K562 (cell line): Measurements from ENCODE around the gene MSTO1. TPM values are rescaled to one million over a fixed set of nuclear protein-coding genes. Genes with fewer than 3 reads are reported as not detected.

Source experiments
- ATAC-seq: fragments of 200-7000 bp; cut with Tn5 transposase; 3 replicates; pipeline ENCODE4 v1.9.1; 2020; ENCODE audit warnings: moderate library complexity
- BruUV-seq: library from RNA; stranded (reverse); fragments of 400-500 nt; replicated peaks from 2 replicates; lab custom pipeline; 2021; lab: Mats Ljungman, UMichigan
- CTCF ChIA-PET: fragments of 300-600 bp; formaldehyde crosslinking; extraction: SDS; loops from one replicate; lab custom pipeline; 2021; ENCODE audit warnings: low intra/inter-chr PET ratio; lab: Yijun Ruan, JAX
- POLR2A ChIA-PET: fragments of 300-600, 350-650 bp; sonication (Branson Sonifier 250); formaldehyde crosslinking; extraction: SDS; loops from one replicate; lab custom pipeline; 2021; ENCODE audit warnings: antibody characterized with exemption, inconsistent platforms; lab: Yijun Ruan, JAX
- DNase-seq, 4 experiments: peaks; one replicate each; pipeline versions ENCODE4 v3.0.0 to v3.0.0-alpha.2; 2011 to 2018; ENCODE audit warnings: low spot score in 3 of 4, mixed read lengths in 3 of 4; ENCODE audit errors: extremely low read depth in 1 of 4
- FAIRE-seq: peaks from 2 replicates; lab custom pipeline; 2011; peaks lifted over from hg19 to GRCh38; lab: Jason Lieb, UNC
- H2AFZ ChIP-seq: 2 replicates; pipeline ENCODE4 v1.6.0; 2011; ENCODE audit warnings: low read depth, low read length, control low read depth, inconsistent platforms
- H3K27ac ChIP-seq: fragments of 200-600 bp; 3 replicates; pipeline ENCODE4 v1.8.0; 2011; ENCODE audit warnings: low read depth, mild to moderate bottlenecking, control low read depth, inconsistent platforms, low read length, moderate library complexity, mixed read lengths; ENCODE audit errors: extremely low read depth
- H3K27me3 ChIP-seq, 2 experiments: fragments of 300-600 bp in 1 of 2; 2 replicates in 1 of 2; 3 replicates in 1 of 2; pipeline versions ENCODE4 v1.6.0 to v1.8.0; 2011; ENCODE audit warnings: inconsistent platforms in 2 of 2, low read length in 2 of 2, mild to moderate bottlenecking in 1 of 2, mixed read lengths in 1 of 2, moderate library complexity in 1 of 2; ENCODE audit not compliant: control insufficient read depth in 2 of 2, insufficient read depth in 2 of 2
- H3K36me3 ChIP-seq: fragments of 300-600 bp; 3 replicates; pipeline ENCODE4 v1.8.0; 2011; ENCODE audit warnings: mild to moderate bottlenecking, low read length, inconsistent platforms; ENCODE audit not compliant: control insufficient read depth, insufficient read depth
- H3K4me1 ChIP-seq, 2 experiments: fragments of 200-600 bp in 1 of 2; replicated peaks in 1 of 2; 2 replicates in 1 of 2; 3 replicates in 1 of 2; pipeline versions ENCODE4 v1.5.1 to v1.8.0; 2011; ENCODE audit warnings: inconsistent platforms in 2 of 2, low read length in 2 of 2, mild to moderate bottlenecking in 1 of 2, mixed read lengths in 1 of 2, moderate library complexity in 1 of 2; ENCODE audit not compliant: control insufficient read depth in 2 of 2, insufficient read depth in 2 of 2
- H3K4me2 ChIP-seq: 2 replicates; pipeline ENCODE4 v1.6.1; 2011; ENCODE audit warnings: low read length, control low read depth, inconsistent platforms, mixed read lengths; ENCODE audit not compliant: insufficient read depth
- H3K4me3 ChIP-seq: fragments of 200-600 bp; sonication (generic), shearing (Covaris generic); 2 replicates; pipeline ENCODE4 v1.5.1; 2016; ENCODE audit warnings: control low read depth, inconsistent platforms
- H3K79me2 ChIP-seq: fragments of 200-600 bp; 3 replicates; pipeline ENCODE4 v1.8.0; 2011; ENCODE audit warnings: low read length, inconsistent platforms; ENCODE audit not compliant: control insufficient read depth, insufficient read depth
- H3K9ac ChIP-seq, 2 experiments: 2 replicates each; pipeline versions ENCODE4 v1.6.0 to v1.6.1; 2011; ENCODE audit warnings: low read depth in 2 of 2, low read length in 2 of 2, control low read depth in 1 of 2, inconsistent platforms in 1 of 2, mild to moderate bottlenecking in 1 of 2, mixed read lengths in 1 of 2; ENCODE audit not compliant: insufficient read depth in 1 of 2
- H3K9me1 ChIP-seq: one replicate; pipeline ENCODE4 v1.6.0; 2011; ENCODE audit warnings: inconsistent platforms, mild to moderate bottlenecking, low read length, moderate library complexity; ENCODE audit not compliant: control insufficient read depth, insufficient read depth
- H3K9me3 ChIP-seq: replicated peaks from 2 replicates; pipeline ENCODE4 v1.5.1; 2011; ENCODE audit warnings: low read depth, low read length, inconsistent platforms; ENCODE audit not compliant: control insufficient read depth, insufficient read depth
- H4K20me1 ChIP-seq: replicated peaks from 2 replicates; pipeline ENCODE4 v1.6.1; 2011; ENCODE audit warnings: low read length, inconsistent platforms, mixed read lengths; ENCODE audit not compliant: control insufficient read depth, insufficient read depth
- DACH1 ChIP-seq: fragments of 450-650 bp; IDR thresholded peaks from 2 replicates; pipeline ENCODE4 v1.6.1; 2018; ENCODE audit not compliant: partially characterized antibody
- E2F1 ChIP-seq: sonication (generic); formaldehyde crosslinking; IDR thresholded peaks from 2 replicates; pipeline ENCODE4 v1.8.1; 2023; ENCODE audit warnings: mild to moderate bottlenecking, missing genetic modification reagents, moderate library complexity
- HMG20B ChIP-seq: fragments of 250-450 bp; sonication (Bioruptor Pico); IDR thresholded peaks from 2 replicates; pipeline ENCODE4 v1.5.0; 2021; ENCODE audit warnings: mild to moderate bottlenecking
- NFE2 ChIP-seq: IDR thresholded peaks from 2 replicates; pipeline ENCODE4 v1.6.1; 2014; ENCODE audit warnings: antibody characterized with exemption, low read depth
- RHOXF2B ChIP-seq: fragments of 250-450 bp; sonication (Bioruptor Pico); conservative IDR thresholded peaks from 2 replicates; pipeline ENCODE4 v1.5.1; 2021
- SMARCC2 ChIP-seq: fragments of 450-650 bp; IDR thresholded peaks from 2 replicates; pipeline ENCODE4 v1.6.1; 2017; ENCODE audit warnings: antibody characterized with exemption, moderate library complexity, mild to moderate bottlenecking, low read depth
- SP1 ChIP-seq: sonication (generic); formaldehyde crosslinking; IDR thresholded peaks from 2 replicates; pipeline ENCODE4 v1.8.1; 2022; ENCODE audit warnings: mild to moderate bottlenecking, missing genetic modification reagents
- ZBTB8A ChIP-seq: fragments of 450-650 bp; IDR thresholded peaks from 2 replicates; pipeline ENCODE4 v1.6.1; 2018; ENCODE audit warnings: mild to moderate bottlenecking, moderate library complexity; ENCODE audit not compliant: partially characterized antibody
- ZNF277 ChIP-seq: fragments of 250-450 bp; sonication (Bioruptor Pico); IDR thresholded peaks from 2 replicates; pipeline ENCODE4 v1.8.0; 2022; ENCODE audit warnings: inconsistent platforms, mild to moderate bottlenecking, moderate library complexity, borderline replicate concordance
- ZNF445 ChIP-seq: fragments of 250-450 bp; sonication (Bioruptor Pico); IDR thresholded peaks from 2 replicates; pipeline ENCODE4 v1.4.0; 2020; ENCODE audit warnings: low read depth, mild to moderate bottlenecking, moderate library complexity
- ZNF830 ChIP-seq: fragments of 250-450 bp; sonication (Bioruptor Pico); IDR thresholded peaks from 2 replicates; pipeline ENCODE4 v1.5.0; 2021; ENCODE audit warnings: mild to moderate bottlenecking
- WGBS: fragments of 100-300 bp; shearing (Covaris generic); methylation state at CpG from one replicate; pipeline ENCODE4 v1.1.6; 2016; ENCODE audit warnings: low coverage, mixed read lengths; ENCODE audit not compliant: insufficient coverage; ENCODE audit errors: missing lambda C conversion rate; 5-methylcytosine and 5-hydroxymethylcytosine counted together
- in situ Hi-C: fragments of 300-500 bp; cut with MboI; formaldehyde crosslinking; loops from 4 replicates; pipeline ENCODE4 v1.15.0; 2018; ENCODE audit warnings: inconsistent platforms, mixed read lengths
- intact Hi-C: fragments of 100-400 bp; cut with micrococcal nuclease; formaldehyde crosslinking; loops from 2 replicates; pipeline ENCODE4 v1.14.2; 2022
- polyA plus RNA-seq, 8 experiments: library from polyadenylated mRNA; depleted of rRNA in 4 of 8; stranded (reverse) in 5 of 8; unstranded in 3 of 8; fragments of >200 nt; fragmentation: Nextera tagmentation in 2 of 8; fragmentation: Illumina TruSeq in 1 of 8; extraction: Ambion mirVana in 2 of 8; extraction: Trizol in 1 of 8; gene quantifications; 2 replicates each; pipeline versions ENCODE4 v1.2.1 to v1.2.3, GENCODE V29; 2011 to 2014; ENCODE audit warnings: inconsistent platforms in 1 of 8, missing spikeins in 1 of 8
- total RNA-seq, 7 experiments: library from RNA; depleted of rRNA in 6 of 7; stranded (reverse); fragments of >200 nt in 6 of 7; fragmentation: Illumina TruSeq in 2 of 7; extraction: Trizol in 2 of 7; gene quantifications; 2 replicates each; pipeline versions ENCODE4 v1.2.1 to v1.2.3, GENCODE V29; 2011 to 2021; ENCODE audit warnings: low replicate concordance in 1 of 7
- TF ChIP-seq, protein P1 (sequence below): sonication (generic); formaldehyde crosslinking; IDR thresholded peaks from 2 replicates; pipeline ENCODE4 v1.8.0; 2022; ENCODE audit warnings: missing genetic modification reagents, mild to moderate bottlenecking, borderline replicate concordance

The MSTO1 gene
- total and polyA plus RNA-seq, 9 of the 15 experiments (the other 6 are each of a cell fraction or from before 2014, with no cell fraction given), result 18.8 to 71.1 (median 47.3) TPM

DNA sequence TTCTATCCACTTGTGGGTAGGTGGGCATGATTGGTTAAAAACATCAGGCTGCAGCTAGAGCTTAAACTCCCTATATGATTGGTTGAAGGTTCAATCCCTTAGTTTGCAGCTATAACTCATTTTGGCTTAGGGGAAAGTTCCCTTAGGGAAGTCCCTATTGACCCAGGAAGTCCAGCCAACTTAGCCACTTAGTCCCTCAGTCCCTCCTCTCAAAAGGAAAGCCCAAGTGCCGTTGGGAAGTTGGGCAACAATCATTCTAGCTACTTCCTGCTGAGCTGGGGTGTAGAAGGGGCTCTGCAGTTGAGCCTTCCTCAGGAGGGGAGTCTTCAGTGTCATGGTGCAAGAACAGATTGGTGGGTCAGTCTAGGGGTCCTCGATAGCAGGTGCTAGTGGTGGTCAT is 12.2 kb downstream of the MSTO1 start (continued):
- no peak for TF ChIP-seq ZNF277 (CRISPR knock-in tag)
- no peak for TF ChIP-seq ZNF830 (CRISPR knock-in tag)
- no peak for TF ChIP-seq DACH1
- no peak for TF ChIP-seq SP1 (CRISPR knock-in tag)
- TF ChIP-seq NFE2, result no peak
- TF ChIP-seq RHOXF2B (CRISPR knock-in tag), result no peak
- TF ChIP-seq, protein P1, sequence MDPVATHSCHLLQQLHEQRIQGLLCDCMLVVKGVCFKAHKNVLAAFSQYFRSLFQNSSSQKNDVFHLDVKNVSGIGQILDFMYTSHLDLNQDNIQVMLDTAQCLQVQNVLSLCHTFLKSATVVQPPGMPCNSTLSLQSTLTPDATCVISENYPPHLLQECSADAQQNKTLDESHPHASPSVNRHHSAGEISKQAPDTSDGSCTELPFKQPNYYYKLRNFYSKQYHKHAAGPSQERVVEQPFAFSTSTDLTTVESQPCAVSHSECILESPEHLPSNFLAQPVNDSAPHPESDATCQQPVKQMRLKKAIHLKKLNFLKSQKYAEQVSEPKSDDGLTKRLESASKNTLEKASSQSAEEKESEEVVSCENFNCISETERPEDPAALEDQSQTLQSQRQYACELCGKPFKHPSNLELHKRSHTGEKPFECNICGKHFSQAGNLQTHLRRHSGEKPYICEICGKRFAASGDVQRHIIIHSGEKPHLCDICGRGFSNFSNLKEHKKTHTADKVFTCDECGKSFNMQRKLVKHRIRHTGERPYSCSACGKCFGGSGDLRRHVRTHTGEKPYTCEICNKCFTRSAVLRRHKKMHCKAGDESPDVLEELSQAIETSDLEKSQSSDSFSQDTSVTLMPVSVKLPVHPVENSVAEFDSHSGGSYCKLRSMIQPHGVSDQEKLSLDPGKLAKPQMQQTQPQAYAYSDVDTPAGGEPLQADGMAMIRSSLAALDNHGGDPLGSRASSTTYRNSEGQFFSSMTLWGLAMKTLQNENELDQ (CRISPR knock-in tag), result no peak
- TF ChIP-seq ZNF445, result no peak
- TF ChIP-seq, all 486 proteins: peak for 0

DNA sequence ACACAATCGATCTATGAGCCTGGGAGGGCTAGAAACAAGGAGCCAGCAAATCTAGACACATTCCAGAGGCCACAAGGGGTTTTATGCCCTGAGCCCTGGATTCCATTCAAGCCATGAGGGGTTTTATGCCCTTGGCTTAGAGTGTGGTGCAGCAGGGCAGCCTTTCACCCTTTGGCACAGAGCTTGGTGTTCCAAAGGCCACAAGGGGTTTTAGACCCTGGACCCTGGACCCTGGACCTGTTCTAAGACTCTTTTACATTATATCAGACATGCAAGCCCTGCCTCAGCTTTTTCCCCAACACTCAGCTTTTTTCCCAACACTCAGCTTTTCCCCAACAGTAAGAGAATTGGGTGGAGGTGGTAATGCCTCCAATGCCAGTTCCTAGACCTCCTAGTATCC is 13.3 kb downstream of the MSTO1 start:
- in situ Hi-C loops, result no loop called here
- 0% methylated on average over 1 of the region's 1 CpG for WGBS
- TF ChIP-seq ZBTB8A (no peak), HMG20B (no peak), SMARCC2 (no peak), E2F1 (CRISPR knock-in tag) (no peak)

More for the DNA sequence above, 13.3 kb downstream of the MSTO1 start:
- no peaks in the 10 kb centered on the region for H3K4me1 ChIP-seq
- ChIA-PET CTCF (no interaction called here), POLR2A (interaction anchor here (1.0 kb wide), 1 partner anchor 14 kb away, joined by 5 read pairs; no protein-coding TSS in a partner anchor)
- no peak overlapping the region for H3K27ac ChIP-seq
- no peaks in the 10 kb centered on the region for H3K36me3 ChIP-seq
- H3K9me1 ChIP-seq, result no peaks in the 10 kb centered on the region
- no peak overlapping the region for H3K9ac ChIP-seq
- BruUV-seq, result no TSS peak
- no peaks in the 10 kb centered on the region for H4K20me1 ChIP-seq
- ATAC-seq (no peak), DNase-seq (no peak), FAIRE-seq (no peak)
- H3K27me3 ChIP-seq, result no peaks in the 10 kb centered on the region
- no peak overlapping the region for H3K4me2 ChIP-seq
- H2AFZ ChIP-seq, result no peak overlapping the region
- intact Hi-C loops, result no loop called here
- H3K79me2 ChIP-seq, result no peaks in the 10 kb centered on the region
- no peaks in the 10 kb centered on the region; the same call in 1 of the 2 replicates for H3K9me3 ChIP-seq
- no peak overlapping the region for H3K4me3 ChIP-seq
